GM12892 (cell line): ENCODE results near the gene FAM111A.

Source experiments
- DNase-seq: peaks from one replicate; pipeline ENCODE4 v3.0.0; 2011; ENCODE audit not compliant: insufficient read length
- FAIRE-seq: peaks from 2 replicates; lab custom pipeline; 2011; peaks lifted over from hg19 to GRCh38; lab: Jason Lieb, UNC
- POLR2A ChIP-seq: IDR thresholded peaks from 2 replicates; pipeline ENCODE4 v1.6.1; 2011; ENCODE audit warnings: low read depth, low read length, control low read depth
- POLR2AphosphoS5 ChIP-seq: IDR thresholded peaks from 2 replicates; pipeline ENCODE4 v1.6.1; 2011; ENCODE audit warnings: low read depth, low read length, control low read depth
- TAF1 ChIP-seq: IDR thresholded peaks from 2 replicates; pipeline ENCODE4 v1.6.1; 2011; ENCODE audit warnings: low read depth, mild to moderate bottlenecking, control low read depth, low read length, borderline replicate concordance

The FAM111A gene

GRCh38 chr11:59183771-59184170, 41.1 kb downstream of the FAM111A start:
- no peak for DNase-seq
- FAIRE-seq: peak; percentile 72
- TF ChIP-seq TAF1: no peak
- TF ChIP-seq POLR2A: no peak
- no peak for TF ChIP-seq POLR2AphosphoS5

- TF ChIP-seq POLR2AphosphoS5: no peak
- no peak for TF ChIP-seq POLR2A
- no peak for TF ChIP-seq TAF1
- FAIRE-seq (no peak), DNase-seq (no peak)
These were observed 42.2 kb downstream of the FAM111A start for GRCh38 chr11:59184691-59185339.

DNA sequence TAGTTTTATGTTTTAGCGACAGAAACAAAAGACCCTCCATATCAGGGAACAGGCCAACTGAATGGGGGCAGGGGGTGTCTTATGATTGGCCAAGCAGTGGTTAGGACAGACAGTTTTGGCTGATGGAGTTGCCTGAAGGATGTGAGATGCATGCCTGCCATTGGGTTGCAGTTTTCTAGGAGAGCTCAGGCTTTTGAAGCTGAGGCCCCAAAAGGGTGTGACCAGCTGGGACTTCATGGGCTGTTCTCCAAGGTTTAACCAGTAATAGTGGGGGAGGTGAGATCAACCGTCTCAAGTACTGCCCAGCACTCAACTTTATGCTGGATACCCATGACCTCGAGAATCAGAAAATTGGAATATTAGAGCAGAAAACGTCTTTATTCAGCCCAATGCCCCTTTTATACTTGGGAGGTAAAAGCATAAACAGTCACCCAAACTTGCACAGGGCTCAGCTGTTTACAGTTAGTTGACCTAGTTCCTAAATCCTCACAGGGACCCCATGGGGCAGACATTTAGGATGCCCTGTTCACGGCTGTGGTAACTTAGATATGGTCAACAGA, 42.8 kb downstream of the FAM111A start:
- DNase-seq (no peak), FAIRE-seq (peak; percentile 14)
- TF ChIP-seq POLR2AphosphoS5 (no peak), TAF1 (no peak), POLR2A (no peak)

DNA sequence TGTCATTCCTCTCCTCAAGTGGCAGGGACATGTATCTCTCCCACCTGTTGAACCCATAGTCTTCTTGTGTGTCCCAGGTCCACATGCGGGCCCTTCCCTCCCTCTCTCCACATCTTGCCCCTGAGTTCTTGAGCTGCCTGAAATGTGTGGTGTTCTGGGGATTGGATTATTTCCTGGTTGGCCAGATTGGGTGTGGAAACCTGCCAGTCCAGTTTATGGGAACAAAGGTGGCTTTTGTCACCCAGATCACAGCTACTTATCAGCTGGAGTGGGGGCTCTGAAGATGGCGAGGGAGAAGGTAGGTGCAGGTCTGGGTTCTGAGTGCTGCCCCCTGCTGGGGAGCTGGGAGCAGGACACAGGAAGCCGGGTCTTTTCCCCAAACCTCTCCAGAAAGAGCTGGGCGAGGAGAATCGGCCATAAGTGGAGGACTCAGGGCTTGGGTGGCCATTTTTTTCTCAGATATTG, 43.5 kb downstream of the FAM111A start:
- FAIRE-seq (peak; percentile 74), DNase-seq (peak; percentile 61)
- TF ChIP-seq POLR2AphosphoS5: no peak
- TF ChIP-seq TAF1: no peak

- no peak for DNase-seq
- no peak for TF ChIP-seq TAF1
- no peak for TF ChIP-seq POLR2A
- no peak for TF ChIP-seq POLR2AphosphoS5
- FAIRE-seq: peak; percentile 17
These were observed 44.4 kb downstream of the FAM111A start for GRCh38 chr11:59187035-59187434.

GRCh38 chr11:59187587-59187986, 44.9 kb downstream of the FAM111A start:
- no peak for FAIRE-seq
- no peak for DNase-seq
- TF ChIP-seq TAF1 (no peak), POLR2AphosphoS5 (no peak), POLR2A (no peak)

GRCh38 chr11:59188954-59189353, 46.3 kb downstream of the FAM111A start:
- FAIRE-seq (no peak), DNase-seq (no peak)
- TF ChIP-seq POLR2A: no peak
- TF ChIP-seq POLR2AphosphoS5: no peak
- TF ChIP-seq TAF1: no peak

GRCh38 chr11:59189986-59190385, 47.3 kb downstream of the FAM111A start:
- TF ChIP-seq POLR2AphosphoS5: no peak
- no peak for TF ChIP-seq POLR2A
- TF ChIP-seq TAF1: no peak
- DNase-seq: no peak
- FAIRE-seq: no peak

DNA sequence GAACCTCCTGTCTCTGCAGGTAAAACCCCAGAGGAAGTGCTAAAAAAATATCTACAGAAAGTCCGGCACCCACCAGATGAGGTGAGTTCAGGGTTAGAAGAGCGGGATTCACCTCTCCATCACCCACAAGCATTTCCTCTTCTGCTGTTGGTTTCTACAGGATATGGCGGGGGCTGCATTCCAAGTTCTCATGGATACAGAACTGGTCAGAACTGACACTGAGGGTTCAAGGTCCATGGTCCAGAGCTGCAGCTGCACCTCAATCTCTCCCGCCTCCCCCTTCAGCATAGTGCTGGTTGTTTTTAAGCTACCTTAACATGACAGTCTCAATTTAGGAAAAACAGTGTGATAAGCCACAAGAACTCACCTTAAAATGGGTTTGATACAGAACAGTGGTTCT, 48.4 kb downstream of the FAM111A start:
- DNase-seq (no peak), FAIRE-seq (peak; percentile 74)
- TF ChIP-seq POLR2AphosphoS5: no peak
- no peak for TF ChIP-seq TAF1
- no peak for TF ChIP-seq POLR2A

GRCh38 chr11:59191890-59192289, 49.2 kb downstream of the FAM111A start:
- no peak for DNase-seq
- TF ChIP-seq TAF1 (no peak), POLR2A (no peak), POLR2AphosphoS5 (no peak)
- peak; percentile 63 for FAIRE-seq

DNA sequence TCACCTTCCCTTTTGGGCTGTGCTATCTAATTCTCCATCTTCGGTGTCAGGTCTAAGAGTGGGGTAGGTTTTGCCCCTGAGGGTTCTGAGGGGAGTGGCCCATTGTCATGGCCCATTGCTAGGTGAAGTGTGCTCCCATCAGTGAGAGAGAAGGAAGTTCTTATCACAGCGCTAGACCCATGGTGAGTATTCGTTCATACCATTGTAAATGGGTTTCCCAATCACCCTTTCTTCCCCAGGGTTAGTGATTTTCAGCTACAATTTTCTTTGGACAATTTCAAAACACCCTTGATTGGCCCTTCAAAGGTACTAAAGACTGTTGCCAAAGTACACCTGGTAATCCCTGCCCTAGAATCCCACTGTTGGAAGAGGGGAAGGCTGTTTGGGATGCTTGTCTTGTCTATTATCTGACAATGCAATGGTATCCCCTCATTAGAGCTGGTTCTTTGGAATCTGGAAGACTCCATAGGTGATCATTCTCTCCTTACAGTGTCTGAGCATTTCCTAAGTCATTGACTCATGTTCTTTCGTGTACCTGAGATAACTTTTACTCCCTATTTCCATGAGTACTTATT, 49.9 kb downstream of the FAM111A start:
- TF ChIP-seq POLR2A: no peak
- TF ChIP-seq TAF1: no peak
- no peak for TF ChIP-seq POLR2AphosphoS5
- DNase-seq (no peak), FAIRE-seq (no peak)
